HG03097 (cell line): ENCODE data around the gene ENTPD8.
"Not testable (repeated sequence)": the region's sequence is repeated elsewhere in the genome, so short reads cannot be mapped to it uniquely, and the experiment has no call there.

Experiments
- ATAC-seq: cut with Tn5 transposase; IDR thresholded peaks from one replicate; pipeline ENCODE4 v1.9.1; 2021; ENCODE audit not compliant: unreplicated experiment, low FRiP score

Gene ENTPD8

GRCh38 chr9:137416006-137416562 lies 25.1 kb downstream of the ENTPD8 start:
- ATAC-seq, result no peak

GRCh38 chr9:137415451-137415850 lies 25.7 kb downstream of the ENTPD8 start:
- ATAC-seq, result no peak

GRCh38 chr9:137412431-137412830 lies 28.7 kb downstream of the ENTPD8 start:
- no peak for ATAC-seq

GRCh38 chr9:137411645-137412380 lies 29.3 kb downstream of the ENTPD8 start:
- peak; percentile 53 for ATAC-seq

GRCh38 chr9:137411260-137411644 lies 29.9 kb downstream of the ENTPD8 start:
- no peak for ATAC-seq

GRCh38 chr9:137410891-137411249 lies 30.3 kb downstream of the ENTPD8 start:
- no peak for ATAC-seq

- not testable (repeated sequence) for ATAC-seq
Observed at GRCh38 chr9:137410236-137410890, 30.8 kb downstream of the ENTPD8 start.

GRCh38 chr9:137409515-137409914 lies 31.6 kb downstream of the ENTPD8 start:
- no peak for ATAC-seq

GRCh38 chr9:137408651-137409405 lies 32.3 kb downstream of the ENTPD8 start:
- no peak for ATAC-seq

- ATAC-seq, result no peak
Observed at GRCh38 chr9:137407590-137408300, 33.4 kb downstream of the ENTPD8 start.

- no peak for ATAC-seq
Observed at GRCh38 chr9:137406876-137407589, 34.1 kb downstream of the ENTPD8 start.

- ATAC-seq, result no peak
Observed at GRCh38 chr9:137406085-137406760, 34.9 kb downstream of the ENTPD8 start.

- ATAC-seq, result no peak
Observed at GRCh38 chr9:137405677-137406081, 35.5 kb downstream of the ENTPD8 start.

GRCh38 chr9:137404961-137405567 lies 36.1 kb downstream of the ENTPD8 start:
- ATAC-seq, result no peak

- ATAC-seq, result no peak
Observed at GRCh38 chr9:137403269-137403668, 37.9 kb downstream of the ENTPD8 start.

- no peak for ATAC-seq
Observed at GRCh38 chr9:137402746-137403145, 38.4 kb downstream of the ENTPD8 start.

- no peak for ATAC-seq
Observed at GRCh38 chr9:137398561-137399468, 42.3 kb downstream of the ENTPD8 start.
